ENCODE data around the gene AIM2.

DNA sequence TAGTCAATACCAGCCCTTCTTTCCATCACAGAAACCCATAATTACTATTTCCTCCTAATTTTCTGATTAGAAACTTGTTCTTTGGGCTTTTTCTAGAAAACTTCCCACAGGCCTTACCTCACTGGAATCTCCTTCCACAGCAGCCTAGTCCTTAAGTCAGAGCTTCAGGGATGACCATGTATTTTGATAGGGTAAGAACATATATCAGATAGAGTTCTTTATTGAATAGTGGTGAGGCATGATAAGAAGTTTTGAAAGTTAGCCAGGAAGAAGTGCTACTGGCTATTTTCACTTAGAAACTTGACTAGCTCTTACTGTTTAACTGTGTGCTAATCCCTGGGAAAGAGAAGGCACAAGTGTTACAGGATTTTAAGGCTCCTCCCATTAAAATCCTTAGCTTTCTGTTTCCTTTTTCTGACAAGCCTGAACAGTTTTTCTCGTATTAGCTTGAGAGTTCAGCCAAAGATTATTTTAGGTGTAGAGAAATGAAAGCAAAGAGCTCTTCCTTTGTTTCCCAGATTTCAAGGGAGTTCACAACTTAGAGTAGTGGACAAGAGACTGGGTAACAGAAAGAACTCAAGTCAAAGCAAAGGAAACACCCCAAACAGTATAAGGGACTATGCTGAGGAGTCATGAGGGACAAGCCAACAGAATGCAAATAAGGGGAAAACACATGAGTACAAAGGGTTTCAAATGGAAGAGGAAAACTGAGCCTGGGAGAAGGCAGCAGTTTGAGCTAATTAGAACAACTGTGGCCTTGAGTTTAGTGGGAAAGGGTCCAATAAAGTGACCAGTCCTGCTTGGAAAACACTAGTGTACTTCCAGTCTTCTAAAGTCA is 37.2 kb upstream of the AIM2 start:
- TF ChIP-seq, protein P1, sequence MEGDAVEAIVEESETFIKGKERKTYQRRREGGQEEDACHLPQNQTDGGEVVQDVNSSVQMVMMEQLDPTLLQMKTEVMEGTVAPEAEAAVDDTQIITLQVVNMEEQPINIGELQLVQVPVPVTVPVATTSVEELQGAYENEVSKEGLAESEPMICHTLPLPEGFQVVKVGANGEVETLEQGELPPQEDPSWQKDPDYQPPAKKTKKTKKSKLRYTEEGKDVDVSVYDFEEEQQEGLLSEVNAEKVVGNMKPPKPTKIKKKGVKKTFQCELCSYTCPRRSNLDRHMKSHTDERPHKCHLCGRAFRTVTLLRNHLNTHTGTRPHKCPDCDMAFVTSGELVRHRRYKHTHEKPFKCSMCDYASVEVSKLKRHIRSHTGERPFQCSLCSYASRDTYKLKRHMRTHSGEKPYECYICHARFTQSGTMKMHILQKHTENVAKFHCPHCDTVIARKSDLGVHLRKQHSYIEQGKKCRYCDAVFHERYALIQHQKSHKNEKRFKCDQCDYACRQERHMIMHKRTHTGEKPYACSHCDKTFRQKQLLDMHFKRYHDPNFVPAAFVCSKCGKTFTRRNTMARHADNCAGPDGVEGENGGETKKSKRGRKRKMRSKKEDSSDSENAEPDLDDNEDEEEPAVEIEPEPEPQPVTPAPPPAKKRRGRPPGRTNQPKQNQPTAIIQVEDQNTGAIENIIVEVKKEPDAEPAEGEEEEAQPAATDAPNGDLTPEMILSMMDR (IDR thresholded peaks at IDR 0.05), result no peak
- TF ChIP-seq POLR2A (IDR thresholded peaks at IDR 0.05), result no peak
